Cardiac septum (tissue), 1 donor: ENCODE data around the gene MROH9. TPM values are rescaled to one million over a fixed set of nuclear protein-coding genes. Genes with fewer than 3 reads are reported as not detected.
"Not testable (repeated sequence)": the region's sequence is repeated elsewhere in the genome, so short reads cannot be mapped to it uniquely, and the experiment has no call there.

Experiments used
- DNase-seq: peaks from one replicate; pipeline ENCODE4 v3.0.0-alpha.2; 2020; ENCODE audit warnings: low spot score
- intact Hi-C: fragments of 100-400 bp; cut with DNase I; formaldehyde crosslinking; loops from one replicate; pipeline ENCODE4 v1.14.0; 2022
- total RNA-seq: library from RNA; stranded (reverse); fragmentation: NEBNext Ultra II Directional; extraction: Animal tissue kit (Norgen Biotek cat#: 25700); gene quantifications from one replicate; pipeline ENCODE4 v1.2.1, GENCODE V29; 2021
- donor health status: DM: no; HTN: no; CAD: no.

Gene MROH9
- total RNA-seq, 1 donor from 2014 or later: not detected

GRCh38 chr1:170951744-170952143 is 16.4 kb downstream of the MROH9 start:
- DNase-seq, intact Hi-C loops: not testable (repeated sequence)

GRCh38 chr1:170959385-170959784 is 24.1 kb downstream of the MROH9 start:
- no peak for DNase-seq
- intact Hi-C loops: no loop called here

- no peak for DNase-seq
- intact Hi-C loops: no loop called here
Observed at GRCh38 chr1:170964506-170964905, 29.2 kb downstream of the MROH9 start.

GRCh38 chr1:170967042-170967910 is 31.9 kb downstream of the MROH9 start:
- intact Hi-C loops: loop anchor here (1.0 to 5.0 kb wide), 2 partner anchors 259 to 350 kb away; no protein-coding TSS in a partner anchor
- DNase-seq: no peak

GRCh38 chr1:170970256-170970655 is 34.9 kb downstream of the MROH9 start:
- intact Hi-C loops: no loop called here
- DNase-seq: no peak

- DNase-seq: no peak
- intact Hi-C loops: no loop called here
Observed at GRCh38 chr1:170978371-170978910, 43.1 kb downstream of the MROH9 start.

- DNase-seq: no peak
- intact Hi-C loops: no loop called here
Observed at GRCh38 chr1:170985406-170985805, 50.1 kb downstream of the MROH9 start.

- intact Hi-C loops: no loop called here
- DNase-seq: no peak
Observed at GRCh38 chr1:170986901-170987300, 51.6 kb downstream of the MROH9 start.

GRCh38 chr1:170987424-170987823 is 52.1 kb downstream of the MROH9 start:
- no peak for DNase-seq
- intact Hi-C loops: no loop called here

- intact Hi-C loops: no loop called here
Observed at GRCh38 chr1:170993151-170993550, 57.8 kb downstream of the MROH9 start.

GRCh38 chr1:170993717-170994116 is 58.4 kb downstream of the MROH9 start:
- intact Hi-C loops: no loop called here
- DNase-seq: no peak

More at GRCh38 chr1:170993151-170993550, 57.8 kb downstream of the MROH9 start:
- no peak for DNase-seq

- intact Hi-C loops: no loop called here
- no peak for DNase-seq
Observed at GRCh38 chr1:171014880-171015279, 79.5 kb downstream of the MROH9 start.

GRCh38 chr1:171017426-171017825 is 82.1 kb downstream of the MROH9 start:
- intact Hi-C loops: no loop called here
- no peak for DNase-seq

- intact Hi-C loops: no loop called here
- DNase-seq: no peak
Observed at GRCh38 chr1:171019971-171020370, 84.6 kb downstream of the MROH9 start.

- intact Hi-C loops: no loop called here
- DNase-seq: no peak
Observed at GRCh38 chr1:171032822-171033702, 97.7 kb downstream of the MROH9 start.

- intact Hi-C loops: no loop called here
- no peak for DNase-seq
Observed at GRCh38 chr1:171037626-171038025, 102.3 kb downstream of the MROH9 start.

- intact Hi-C loops: no loop called here
- no peak for DNase-seq
Observed at GRCh38 chr1:171038284-171038683, 103.0 kb downstream of the MROH9 start.

- intact Hi-C loops: no loop called here
- no peak for DNase-seq
Observed at GRCh38 chr1:171048014-171048413, 112.7 kb downstream of the MROH9 start.

GRCh38 chr1:171052977-171053376 is 117.6 kb downstream of the MROH9 start:
- intact Hi-C loops: no loop called here

GRCh38 chr1:171055966-171056643 is 120.8 kb downstream of the MROH9 start:
- intact Hi-C loops: no loop called here
- DNase-seq: no peak

More at GRCh38 chr1:171052977-171053376, 117.6 kb downstream of the MROH9 start:
- DNase-seq: no peak
